IPS-15b (cell line): ENCODE results near the gene ADAM11.
"Not testable (repeated sequence)": the region's sequence is repeated elsewhere in the genome, so short reads cannot be mapped to it uniquely, and the experiment has no call there.

Experiments used
- H3K27me3 ChIP-seq: one replicate; pipeline ENCODE4 v1.6.1; 2013; ENCODE audit warnings: low read length; ENCODE audit not compliant: control insufficient read depth, insufficient read depth
- H3K36me3 ChIP-seq: one replicate; pipeline ENCODE4 v1.6.1; 2013; ENCODE audit warnings: low read length; ENCODE audit not compliant: control insufficient read depth, insufficient read depth
- H3K4me1 ChIP-seq: one replicate; pipeline ENCODE4 v1.6.1; 2013; ENCODE audit warnings: mild to moderate bottlenecking, low read length; ENCODE audit not compliant: control insufficient read depth, insufficient read depth
- H3K4me3 ChIP-seq: one replicate; pipeline ENCODE4 v1.5.1; 2013; ENCODE audit warnings: low read depth, low read length
- H3K9ac ChIP-seq: one replicate; pipeline ENCODE4 v1.6.1; 2013; ENCODE audit warnings: low read depth, mild to moderate bottlenecking, low read length
- H3K9me3 ChIP-seq: one replicate; pipeline ENCODE4 v1.6.1; 2013; ENCODE audit warnings: mild to moderate bottlenecking, low read length; ENCODE audit not compliant: control insufficient read depth, insufficient read depth

Gene ADAM11

GRCh38 chr17:44747566-44747965 is 11.2 kb upstream of the ADAM11 start:
- Histone ChIP-seq H3K27me3 (no peaks in the 10 kb centered on the region), H3K4me1 (no peaks in the 10 kb centered on the region), H3K4me3 (no peak overlapping the region), H3K36me3 (peaks cover 40% of the 10 kb centered on the region), H3K9me3 (no peaks in the 10 kb centered on the region), H3K9ac (no peak overlapping the region)

GRCh38 chr17:44749076-44749979 is 9.5 kb upstream of the ADAM11 start:
- H3K9ac ChIP-seq, result no peak overlapping the region
- peaks cover 38% of the 10 kb centered on the region for H3K36me3 ChIP-seq
- peaks cover 2% of the 10 kb centered on the region for H3K27me3 ChIP-seq
- no peaks in the 10 kb centered on the region for H3K4me1 ChIP-seq
- H3K4me3 ChIP-seq, result no peak overlapping the region
- H3K9me3 ChIP-seq, result no peaks in the 10 kb centered on the region

- peaks cover 2% of the 10 kb centered on the region for H3K27me3 ChIP-seq
- H3K4me3 ChIP-seq, result no peak overlapping the region
- H3K9ac ChIP-seq, result no peak overlapping the region
- H3K4me1 ChIP-seq, result no peaks in the 10 kb centered on the region
- no peaks in the 10 kb centered on the region for H3K9me3 ChIP-seq
- H3K36me3 ChIP-seq, result peaks cover 38% of the 10 kb centered on the region
These were observed 8.8 kb upstream of the ADAM11 start for GRCh38 chr17:44749980-44750318.

GRCh38 chr17:44751331-44751730 is 7.5 kb upstream of the ADAM11 start:
- Histone ChIP-seq H3K27me3 (peaks cover 2% of the 10 kb centered on the region), H3K36me3 (peaks cover 35% of the 10 kb centered on the region), H3K9ac (no peak overlapping the region), H3K9me3 (no peaks in the 10 kb centered on the region), H3K4me1 (no peaks in the 10 kb centered on the region), H3K4me3 (no peak overlapping the region)

- Histone ChIP-seq H3K27me3 (peaks cover 2% of the 10 kb centered on the region), H3K9ac (no peak overlapping the region), H3K9me3 (no peaks in the 10 kb centered on the region), H3K4me3 (no peak overlapping the region), H3K4me1 (no peaks in the 10 kb centered on the region), H3K36me3 (peaks cover 35% of the 10 kb centered on the region)
These were observed 7.0 kb upstream of the ADAM11 start for GRCh38 chr17:44751806-44752205.

GRCh38 chr17:44752953-44753861 is 5.6 kb upstream of the ADAM11 start:
- Histone ChIP-seq H3K9ac (no peak overlapping the region), H3K36me3 (peaks cover 22% of the 10 kb centered on the region), H3K27me3 (peaks cover 16% of the 10 kb centered on the region), H3K4me1 (no peaks in the 10 kb centered on the region), H3K4me3 (no peak overlapping the region), H3K9me3 (no peaks in the 10 kb centered on the region)

GRCh38 chr17:44754276-44754675 is 4.5 kb upstream of the ADAM11 start:
- no peaks in the 10 kb centered on the region for H3K4me1 ChIP-seq
- H3K9me3 ChIP-seq, result no peaks in the 10 kb centered on the region
- no peak overlapping the region for H3K9ac ChIP-seq
- peaks cover 20% of the 10 kb centered on the region for H3K27me3 ChIP-seq
- H3K4me3 ChIP-seq, result no peak overlapping the region
- H3K36me3 ChIP-seq, result peaks cover 15% of the 10 kb centered on the region

GRCh38 chr17:44755180-44755579 is 3.6 kb upstream of the ADAM11 start:
- H3K4me1 ChIP-seq, H3K4me3 ChIP-seq, H3K9ac ChIP-seq, H3K9me3 ChIP-seq, H3K36me3 ChIP-seq: not testable (repeated sequence)
- H3K27me3 ChIP-seq, result peaks cover 29% of the 10 kb centered on the region

- H3K36me3 ChIP-seq, result no peaks in the 10 kb centered on the region
- H3K4me3 ChIP-seq, result no peak overlapping the region
- no peak overlapping the region for H3K9ac ChIP-seq
- peaks cover 33% of the 10 kb centered on the region for H3K27me3 ChIP-seq
- no peaks in the 10 kb centered on the region for H3K9me3 ChIP-seq
- no peaks in the 10 kb centered on the region for H3K4me1 ChIP-seq
These were observed 1.5 kb upstream of the ADAM11 start for GRCh38 chr17:44757045-44757917.

- Histone ChIP-seq H3K9me3 (no peaks in the 10 kb centered on the region), H3K4me3 (peak overlapping the region; percentile 50), H3K9ac (no peak overlapping the region), H3K36me3 (no peaks in the 10 kb centered on the region), H3K4me1 (no peaks in the 10 kb centered on the region), H3K27me3 (peaks cover 33% of the 10 kb centered on the region)
These were observed 822 bp upstream of the ADAM11 start for GRCh38 chr17:44757918-44758413.
